Esophagus (tissue), 2 donors: ENCODE data around the gene ATXN1L. TPM values are rescaled to one million over a fixed set of nuclear protein-coding genes. Genes with fewer than 3 reads are reported as not detected.
"Not testable (repeated sequence)": the region's sequence is repeated elsewhere in the genome, so short reads cannot be mapped to it uniquely, and the experiment has no call there.

Source experiments
- H3K27ac ChIP-seq, 2 donors: one replicate each; pipeline ENCODE4 v1.5.1; 2013; ENCODE audit warnings: low read depth in 2 of 2, mild to moderate bottlenecking in 2 of 2, inconsistent platforms in 1 of 2, low read length in 1 of 2, moderate library complexity in 1 of 2
- H3K27me3 ChIP-seq, 2 donors: one replicate each; pipeline ENCODE4 v1.6.1; 2013; ENCODE audit warnings: low read length in 2 of 2, control low read depth in 1 of 2, mild to moderate bottlenecking in 1 of 2; ENCODE audit not compliant: insufficient read depth in 2 of 2, control insufficient read depth in 1 of 2
- H3K36me3 ChIP-seq, 2 donors: one replicate each; pipeline ENCODE4 v1.6.1; 2013; ENCODE audit warnings: low read length in 1 of 2; ENCODE audit not compliant: control insufficient read depth in 2 of 2, insufficient read depth in 2 of 2
- H3K4me1 ChIP-seq, 2 donors: one replicate each; pipeline ENCODE4 v1.6.1; 2013; ENCODE audit warnings: low read length in 1 of 2; ENCODE audit not compliant: control insufficient read depth in 2 of 2, insufficient read depth in 2 of 2
- H3K4me3 ChIP-seq, 2 donors: one replicate each; pipeline ENCODE4 v1.5.1; 2013; ENCODE audit warnings: low read length in 2 of 2, mild to moderate bottlenecking in 2 of 2, low read depth in 1 of 2, moderate library complexity in 1 of 2
- H3K9me3 ChIP-seq, 2 donors: one replicate each; pipeline ENCODE4 v1.6.1; 2013; ENCODE audit warnings: mild to moderate bottlenecking in 2 of 2, low read depth in 1 of 2, low read length in 1 of 2, moderate library complexity in 1 of 2; ENCODE audit not compliant: control insufficient read depth in 2 of 2, insufficient read depth in 1 of 2
- WGBS, 2 donors: extraction: QIAGEN DNeasy Blood & Tissue Kit; methylation state at CpG; one replicate each; pipeline ENCODE4 v1.1.7; 2013; 5-methylcytosine and 5-hydroxymethylcytosine counted together
- polyA plus RNA-seq, 2 donors: library from polyadenylated mRNA; stranded (reverse); fragments of 200-250 nt; gene quantifications; one replicate each; pipeline ENCODE4 v1.2.3, GENCODE V29; 2013
- donor health status: healthy with polysubstance abuse.
- donor health status: Bipolar disorder and iron deficiency.

Gene ATXN1L, protein sequence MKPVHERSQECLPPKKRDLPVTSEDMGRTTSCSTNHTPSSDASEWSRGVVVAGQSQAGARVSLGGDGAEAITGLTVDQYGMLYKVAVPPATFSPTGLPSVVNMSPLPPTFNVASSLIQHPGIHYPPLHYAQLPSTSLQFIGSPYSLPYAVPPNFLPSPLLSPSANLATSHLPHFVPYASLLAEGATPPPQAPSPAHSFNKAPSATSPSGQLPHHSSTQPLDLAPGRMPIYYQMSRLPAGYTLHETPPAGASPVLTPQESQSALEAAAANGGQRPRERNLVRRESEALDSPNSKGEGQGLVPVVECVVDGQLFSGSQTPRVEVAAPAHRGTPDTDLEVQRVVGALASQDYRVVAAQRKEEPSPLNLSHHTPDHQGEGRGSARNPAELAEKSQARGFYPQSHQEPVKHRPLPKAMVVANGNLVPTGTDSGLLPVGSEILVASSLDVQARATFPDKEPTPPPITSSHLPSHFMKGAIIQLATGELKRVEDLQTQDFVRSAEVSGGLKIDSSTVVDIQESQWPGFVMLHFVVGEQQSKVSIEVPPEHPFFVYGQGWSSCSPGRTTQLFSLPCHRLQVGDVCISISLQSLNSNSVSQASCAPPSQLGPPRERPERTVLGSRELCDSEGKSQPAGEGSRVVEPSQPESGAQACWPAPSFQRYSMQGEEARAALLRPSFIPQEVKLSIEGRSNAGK
- polyA plus RNA-seq, result 1 to 10 TPM; 4.7 to 6.4 TPM

DNA sequence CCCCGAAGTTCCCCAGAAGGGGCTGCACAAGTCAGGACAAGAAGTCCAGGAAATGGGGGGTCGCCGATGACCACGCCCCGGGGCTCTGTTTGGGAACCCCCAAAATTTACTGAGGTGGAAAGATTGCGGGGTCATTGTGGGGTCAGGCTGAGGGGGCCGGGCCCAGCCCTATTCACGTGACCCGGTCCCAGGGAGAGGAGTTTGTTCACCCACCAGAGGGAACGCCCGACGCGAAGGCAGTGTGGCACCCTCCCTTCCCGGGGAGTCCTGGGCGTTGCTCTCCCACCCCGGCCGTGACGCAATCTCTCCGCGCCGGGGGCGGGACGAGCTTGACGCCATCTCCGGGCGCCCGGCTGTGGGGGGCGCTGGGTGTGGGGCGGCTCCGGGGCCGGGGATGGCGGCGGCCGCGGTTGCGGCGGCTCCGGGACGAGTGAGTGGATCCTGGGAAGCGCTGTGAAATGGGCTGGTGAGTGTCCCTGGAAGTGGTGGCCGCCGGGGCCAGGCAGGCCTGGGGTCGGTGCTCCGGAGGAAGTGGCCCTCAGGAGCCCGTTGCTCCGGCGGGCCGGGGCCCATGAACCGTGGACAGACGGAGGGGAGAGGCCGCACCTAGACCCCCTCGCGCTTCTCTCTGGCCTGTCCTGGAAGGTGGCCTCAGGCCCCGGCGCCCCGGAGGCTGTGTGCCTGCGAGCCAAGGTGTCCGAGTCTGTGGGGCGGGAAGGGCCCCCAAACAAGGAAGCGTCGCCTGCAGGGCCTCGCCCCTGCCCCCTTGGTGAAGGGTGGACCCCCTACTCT, at the start of gene ATXN1L:
ATXN1L (plus strand) TSS at position 338 of the 792 bp plus-strand sequence. CDS start 3,765 bp downstream, outside the sequence.
- H3K4me1 ChIP-seq, result peaks cover 0 to 2% of the 10 kb centered on the region in 2 donors
- H3K9me3 ChIP-seq, result no peaks in the 10 kb centered on the region
- H3K27ac ChIP-seq, result peak within 1 kb of the TSS; percentile 71 to 90
- 1% methylated on average over 40 to 62 of the region's 62 CpGs for WGBS, 2 donors
- H3K4me3 ChIP-seq, result peak within 1 kb of the TSS; percentile 64 to 87
- H3K27me3 ChIP-seq, result no peaks in the 10 kb centered on the region
- H3K36me3 ChIP-seq, result peaks cover 10 to 14% of the 10 kb centered on the region in 2 donors

DNA sequence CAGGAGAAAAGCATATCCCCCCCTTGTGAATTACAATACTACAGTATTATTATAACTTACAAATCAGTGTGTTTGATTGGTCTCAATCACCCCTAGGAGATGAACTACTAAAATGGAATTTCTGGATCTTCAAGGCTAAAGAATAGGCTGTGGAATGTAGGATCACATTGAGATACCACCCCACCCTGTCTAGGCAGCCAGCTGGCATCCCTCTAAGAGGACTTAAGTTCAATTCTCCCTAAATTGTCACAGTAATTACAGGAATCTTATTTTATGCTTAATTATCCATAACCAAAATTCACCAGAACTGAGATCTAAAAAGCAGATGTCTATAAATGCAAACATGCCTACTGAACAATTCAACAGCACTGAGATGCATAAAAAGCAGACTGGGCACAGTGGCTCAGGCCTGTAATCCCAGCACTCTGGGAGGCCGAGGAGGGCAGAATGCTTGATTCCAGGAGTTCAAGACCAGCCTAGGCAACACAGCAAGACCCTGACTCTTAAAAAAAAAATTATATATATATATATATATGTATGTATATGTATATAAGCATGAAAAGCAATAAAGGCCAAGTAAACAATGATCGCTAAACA, 49.2 kb upstream of the ATXN1L start:
- H3K4me3 ChIP-seq, result no peak overlapping the region
- H3K9me3 ChIP-seq, result no peaks in the 10 kb centered on the region
- 84% methylated on average over 2 of the region's 2 CpGs for WGBS, 2 donors
- H3K4me1 ChIP-seq, result peaks cover 0 to 3% of the 10 kb centered on the region in 2 donors
- H3K27ac ChIP-seq, result no peak overlapping the region
- no peaks in the 10 kb centered on the region for H3K36me3 ChIP-seq
- H3K27me3 ChIP-seq, result no peaks in the 10 kb centered on the region

DNA sequence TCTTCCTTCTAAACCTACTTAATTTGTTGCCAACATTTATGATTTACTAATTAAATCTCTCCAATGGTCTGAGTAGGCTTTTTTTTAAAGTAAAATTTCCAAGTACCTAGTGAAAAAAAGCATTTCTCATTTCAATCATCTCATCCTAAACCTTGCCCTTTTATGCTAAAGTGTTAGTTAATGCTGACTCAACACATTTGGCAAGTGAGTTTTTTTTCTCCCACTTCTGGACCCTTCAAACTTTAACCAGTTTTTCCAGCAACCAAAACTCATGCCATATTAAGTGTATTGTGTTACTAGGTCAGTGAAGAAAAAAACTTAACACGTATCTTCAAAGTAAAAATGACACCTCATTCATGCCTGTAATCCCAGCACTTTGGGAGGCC, 42.5 kb upstream of the ATXN1L start:
- no peak overlapping the region for H3K4me3 ChIP-seq
- no peaks in the 10 kb centered on the region for H3K36me3 ChIP-seq
- 64 to 97% methylated on average over 1 of the region's 1 CpG for WGBS, 2 donors
- no peak overlapping the region for H3K27ac ChIP-seq
- no peaks in the 10 kb centered on the region for H3K9me3 ChIP-seq
- no peaks in the 10 kb centered on the region for H3K27me3 ChIP-seq
- H3K4me1 ChIP-seq, result no peaks in the 10 kb centered on the region

DNA sequence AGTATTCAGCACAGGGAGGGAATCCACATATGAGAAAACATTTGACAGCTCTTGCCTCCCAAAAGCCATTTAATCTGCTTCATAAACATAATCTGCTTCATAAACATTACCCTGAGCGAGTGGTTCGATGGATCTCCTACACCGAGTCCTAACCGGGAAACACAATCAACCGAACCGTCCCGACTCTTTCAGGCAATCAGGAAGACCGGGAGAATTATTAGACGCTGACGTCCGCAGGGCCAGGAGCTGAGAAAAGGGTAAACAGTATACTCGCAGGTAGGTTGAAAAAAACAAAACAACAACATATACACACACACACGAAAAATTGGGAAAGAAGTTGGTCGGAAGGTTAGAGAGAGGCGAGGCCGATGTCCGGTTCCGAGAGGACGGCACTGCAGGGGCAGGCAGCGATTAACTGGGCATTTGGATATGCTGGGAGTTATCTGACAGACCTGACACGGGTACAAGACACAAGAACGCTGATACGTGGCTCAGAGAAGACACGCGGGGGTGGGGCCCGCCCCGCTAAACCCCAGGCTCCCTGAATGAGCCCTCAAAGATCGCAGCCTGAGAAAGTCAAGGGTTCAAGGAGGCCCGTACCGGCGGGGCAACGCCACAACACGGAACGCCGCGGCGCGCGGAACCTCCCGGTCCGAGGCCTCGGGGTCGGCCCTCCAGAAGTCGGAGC, 37.7 kb upstream of the ATXN1L start:
- H3K27ac ChIP-seq, result peak overlapping the region; percentile 99
- H3K36me3 ChIP-seq, result no peaks in the 10 kb centered on the region
- no peaks in the 10 kb centered on the region for H3K4me1 ChIP-seq
- no peaks in the 10 kb centered on the region for H3K9me3 ChIP-seq
- H3K4me3 ChIP-seq, result peak overlapping the region; percentile 78 to 98
- WGBS, 2 donors, result 0% methylated on average over 44 of the region's 44 CpGs
- no peaks in the 10 kb centered on the region for H3K27me3 ChIP-seq

DNA sequence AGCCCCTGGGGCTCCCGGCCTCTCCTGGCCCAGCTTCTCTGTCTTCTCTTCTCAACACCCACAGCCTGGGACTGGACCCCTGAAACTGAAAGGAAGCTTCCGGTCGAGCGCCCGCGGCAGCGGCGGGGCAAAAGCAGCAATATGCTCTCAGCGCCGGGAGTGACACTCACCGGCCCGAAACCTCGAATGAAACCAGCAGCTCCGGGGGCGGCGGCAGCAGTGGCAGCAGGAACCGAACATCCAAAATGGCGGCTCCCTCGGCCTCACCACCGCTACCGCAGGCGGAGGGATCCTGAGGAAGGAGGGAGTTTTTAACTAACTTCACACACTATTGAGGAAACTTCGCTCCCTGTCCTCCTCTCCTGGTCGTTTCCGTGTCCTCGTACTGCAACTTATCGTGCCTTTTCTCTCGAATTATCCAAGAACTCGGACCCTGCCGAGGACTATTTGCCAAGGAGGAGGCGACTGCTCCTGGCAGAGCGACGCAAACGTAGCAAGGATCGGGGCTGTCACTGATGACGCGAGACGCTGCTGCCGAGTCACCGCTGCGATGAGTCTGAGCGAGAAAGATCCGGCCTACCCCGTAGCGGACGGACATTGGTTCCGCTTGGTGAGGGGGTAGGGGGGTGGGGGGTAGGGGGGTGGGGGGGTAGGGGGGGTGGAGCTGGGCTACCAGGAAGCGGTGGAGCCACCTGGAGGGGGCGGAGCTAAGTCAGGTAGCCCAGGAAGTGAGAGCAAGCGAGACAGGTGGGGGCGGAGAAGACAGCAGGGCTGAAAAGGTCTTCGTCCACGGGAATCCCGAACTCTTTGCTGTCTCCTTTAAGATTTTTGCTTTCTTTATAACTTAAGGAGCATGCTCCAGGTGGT, 37.0 kb upstream of the ATXN1L start, which contains the start of gene AP1G1:
AP1G1 (minus strand) TSS at position 242 of the 867 bp plus-strand sequence. CDS start 19,355 bp downstream, outside the sequence.
- Histone ChIP-seq H3K4me1 (no peaks in the 10 kb centered on the region), H3K9me3 (no peaks in the 10 kb centered on the region), H3K4me3 (peak within 1 kb of the TSS; percentile 78 to 98), H3K27me3 (no peaks in the 10 kb centered on the region), H3K36me3 (no peaks in the 10 kb centered on the region), H3K27ac (peak within 1 kb of the TSS; percentile 99)
- WGBS, 2 donors, result 0 to 1% methylated on average over 53 to 54 of the region's 54 CpGs

DNA sequence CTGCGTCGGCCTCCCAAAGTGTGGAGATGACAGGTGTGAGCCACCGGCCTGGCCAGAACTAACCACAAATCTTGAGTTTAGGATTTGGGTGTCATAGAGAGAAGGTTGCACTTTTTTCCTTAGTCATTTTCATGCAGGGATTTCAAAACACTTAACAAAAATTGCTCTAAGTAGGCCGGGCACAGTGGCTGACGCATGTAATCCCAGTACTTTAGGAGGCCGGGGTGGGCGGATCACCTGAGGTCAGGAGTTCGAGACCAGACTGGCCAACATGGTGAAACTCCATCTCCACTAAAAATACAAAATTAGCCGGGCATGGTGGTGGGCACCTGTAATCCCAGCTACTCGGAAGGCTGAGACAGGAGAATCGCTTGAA, 35.6 kb upstream of the ATXN1L start:
- not testable (repeated sequence) for H3K4me1 ChIP-seq, H3K36me3 ChIP-seq, H3K4me3 ChIP-seq, H3K27me3 ChIP-seq, H3K9me3 ChIP-seq
- H3K27ac ChIP-seq, result peak overlapping the region in 1 of 2 donors; percentile 31
- 85 to 91% methylated on average over 11 of the region's 11 CpGs for WGBS, 2 donors

DNA sequence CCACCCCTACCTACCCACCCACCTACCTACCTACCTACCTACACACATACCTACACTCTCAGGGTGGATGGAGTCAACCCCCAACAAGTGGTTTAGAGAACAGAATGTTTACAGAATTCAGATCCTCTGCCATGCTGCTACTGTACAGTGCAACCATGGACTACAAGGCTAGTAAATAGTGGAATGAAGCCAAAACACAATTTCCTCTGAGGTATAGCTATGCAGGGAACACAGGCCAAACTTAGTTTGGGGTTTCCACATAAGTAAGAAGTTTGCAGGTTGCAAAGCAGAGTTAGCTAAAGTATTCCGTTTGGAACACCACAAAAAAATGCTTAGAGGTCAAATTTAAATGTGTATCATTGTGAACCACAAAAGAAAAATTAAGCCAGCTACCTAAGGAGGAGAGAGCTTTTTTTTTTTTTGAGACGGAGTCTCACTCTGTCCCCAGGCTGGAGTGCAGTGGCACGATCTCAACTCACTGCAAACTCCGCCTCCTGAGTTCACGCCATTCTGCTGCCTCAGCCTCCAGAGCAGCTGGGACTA, 34.4 kb upstream of the ATXN1L start:
- WGBS, 2 donors, result 74 to 85% methylated on average over 5 of the region's 5 CpGs
- Histone ChIP-seq H3K4me1 (no peaks in the 10 kb centered on the region), H3K27me3 (no peaks in the 10 kb centered on the region), H3K4me3 (no peak overlapping the region), H3K27ac (no peak overlapping the region), H3K36me3 (no peaks in the 10 kb centered on the region), H3K9me3 (no peaks in the 10 kb centered on the region)

DNA sequence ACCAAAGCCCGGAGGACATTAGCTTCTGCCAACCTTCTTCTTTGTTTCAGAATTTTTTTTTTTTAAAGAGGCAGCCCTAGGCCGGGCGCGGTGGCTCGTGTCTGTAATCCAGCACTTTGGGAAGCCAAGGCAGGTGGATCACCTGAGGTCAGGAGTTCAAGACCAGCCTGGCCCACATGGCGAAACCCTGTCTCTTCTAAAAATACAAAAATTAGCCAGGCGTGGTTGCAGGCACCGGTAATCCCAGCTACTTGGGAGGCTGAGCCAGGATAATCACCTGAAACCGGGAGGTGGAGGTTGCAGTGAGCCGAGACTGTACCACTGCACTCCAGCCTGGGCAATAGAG, 28.6 kb upstream of the ATXN1L start:
- not testable (repeated sequence) for H3K4me1 ChIP-seq, H3K36me3 ChIP-seq, H3K4me3 ChIP-seq, H3K9me3 ChIP-seq, H3K27me3 ChIP-seq
- WGBS, 2 donors, result 45 to 61% methylated on average over 10 of the region's 10 CpGs
- peak overlapping the region; percentile 57 to 68 for H3K27ac ChIP-seq
